ENCODE data around the gene AASS.

Gene AASS

DNA sequence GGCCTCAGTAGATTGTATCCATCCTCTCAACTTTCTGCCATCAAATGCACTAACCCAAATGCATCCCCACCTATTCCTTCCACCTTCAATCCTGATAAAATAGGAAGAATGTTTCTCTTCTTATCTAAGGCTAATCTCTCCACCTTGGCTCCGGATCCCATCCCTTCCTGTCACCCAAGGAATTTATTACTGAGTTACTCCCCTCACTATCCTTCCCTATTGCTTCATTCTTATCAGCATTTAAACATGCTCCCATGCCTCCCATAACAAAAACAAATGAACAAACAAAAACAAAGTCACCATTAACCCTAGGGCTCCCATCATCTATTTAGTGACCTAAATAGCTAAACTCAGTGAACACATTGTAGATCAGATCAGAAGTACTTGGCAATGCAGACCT is 25.3 kb downstream of the AASS start:
- DNase-seq (ENCODE audit: low read depth): no peak

DNA sequence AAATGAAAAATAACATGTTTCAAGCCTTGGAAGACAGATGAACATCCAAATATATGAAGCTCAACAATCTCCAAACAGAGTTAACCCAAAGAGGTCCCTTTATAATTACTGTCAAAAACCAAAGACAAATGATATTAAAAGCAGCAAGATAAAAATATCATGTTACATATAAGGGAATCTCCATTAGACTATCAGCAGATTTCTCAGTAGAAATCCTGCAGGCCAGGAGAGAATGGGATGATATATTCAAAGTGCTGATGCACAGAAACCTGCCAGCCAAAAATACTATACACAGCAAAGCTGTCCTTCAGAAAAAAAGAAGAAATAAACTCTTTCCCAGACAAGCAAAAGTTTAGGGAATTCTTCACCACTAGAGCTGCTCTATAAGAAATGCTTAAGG is 41.0 kb downstream of the AASS start:
- DNase-seq (ENCODE audit: low read depth): no peak

DNA sequence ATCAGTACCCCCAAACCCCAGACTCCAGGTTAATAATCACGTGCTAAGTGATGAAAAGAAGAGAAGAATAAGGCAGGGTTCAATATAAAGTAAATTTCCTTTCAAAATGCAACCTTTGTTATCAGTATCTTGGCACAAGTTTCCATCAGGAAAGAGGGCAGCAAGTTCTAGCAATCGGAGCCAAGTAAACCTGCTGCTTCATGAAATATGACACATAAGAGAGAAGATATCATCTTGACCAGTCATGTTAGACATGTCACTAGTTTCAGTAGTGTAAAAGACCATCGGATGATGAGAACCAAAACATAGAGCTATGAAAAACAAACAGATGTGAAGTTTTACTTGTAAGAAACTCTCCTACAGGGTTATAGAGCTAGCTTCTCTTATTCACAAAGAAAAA is 44.0 kb downstream of the AASS start:
- DNase-seq (ENCODE audit: low read depth): no peak

DNA sequence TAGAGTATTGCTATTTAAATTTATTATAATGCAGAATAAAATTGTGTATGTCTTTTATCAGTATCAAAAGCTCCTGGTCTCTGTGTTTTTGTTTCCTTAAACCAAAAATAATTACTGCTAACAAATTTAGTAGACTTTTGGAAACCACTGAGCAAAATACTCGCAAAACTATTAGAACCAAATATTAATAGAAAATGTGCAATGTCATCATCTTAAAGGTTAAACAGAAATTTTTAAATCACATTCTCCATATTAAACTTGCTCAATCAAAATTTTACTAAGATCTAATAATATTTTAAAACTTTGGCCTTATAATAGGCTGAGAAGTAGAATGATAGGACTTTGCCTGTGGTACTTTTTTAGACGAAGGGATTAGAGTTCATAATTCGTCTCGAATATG is 48.4 kb downstream of the AASS start:
- DNase-seq (ENCODE audit: low read depth): no peak

DNA sequence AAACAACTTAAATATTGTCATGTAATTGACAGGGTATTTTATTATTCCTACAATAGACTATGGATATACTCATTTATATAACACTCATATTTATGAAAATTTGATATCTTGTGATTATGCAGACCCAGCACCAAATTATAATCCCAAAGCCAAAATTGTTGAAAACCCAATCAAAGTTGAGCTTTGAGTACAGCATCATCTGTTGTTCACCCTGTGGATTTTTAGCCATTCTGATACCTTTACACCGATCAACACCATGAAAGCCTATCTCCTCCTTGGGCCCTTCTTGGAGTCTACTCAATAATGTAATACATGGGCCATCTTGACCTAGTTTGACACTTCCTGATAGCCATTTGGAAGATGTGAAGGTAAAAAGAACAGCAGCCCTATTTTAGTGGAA is 49.5 kb downstream of the AASS start:
- no peak for DNase-seq (ENCODE audit: low read depth)

GRCh38 chr7:122092964-122093797 is 50.9 kb downstream of the AASS start:
- peak; percentile 73 for DNase-seq (ENCODE audit: low read depth)

DNA sequence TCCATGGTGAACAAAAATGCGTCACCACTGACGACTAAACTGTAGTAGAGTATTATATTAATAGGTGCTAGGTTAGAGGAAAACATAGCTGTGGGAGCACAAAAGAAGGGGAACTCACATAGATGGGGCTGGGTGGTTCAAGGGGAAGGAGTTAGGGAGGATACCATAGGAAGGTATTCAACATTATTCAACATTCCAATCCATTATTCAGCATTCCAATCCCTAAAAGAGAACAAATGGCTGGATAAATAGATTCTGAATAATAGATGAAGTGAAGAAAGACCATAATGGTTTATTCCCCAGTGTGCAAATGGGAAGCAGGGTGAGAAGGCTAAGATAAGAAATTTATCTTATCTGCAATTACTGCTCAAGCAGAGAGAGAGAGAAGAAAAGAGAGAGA is 61.4 kb downstream of the AASS start:
- DNase-seq (ENCODE audit: low read depth): no peak

DNA sequence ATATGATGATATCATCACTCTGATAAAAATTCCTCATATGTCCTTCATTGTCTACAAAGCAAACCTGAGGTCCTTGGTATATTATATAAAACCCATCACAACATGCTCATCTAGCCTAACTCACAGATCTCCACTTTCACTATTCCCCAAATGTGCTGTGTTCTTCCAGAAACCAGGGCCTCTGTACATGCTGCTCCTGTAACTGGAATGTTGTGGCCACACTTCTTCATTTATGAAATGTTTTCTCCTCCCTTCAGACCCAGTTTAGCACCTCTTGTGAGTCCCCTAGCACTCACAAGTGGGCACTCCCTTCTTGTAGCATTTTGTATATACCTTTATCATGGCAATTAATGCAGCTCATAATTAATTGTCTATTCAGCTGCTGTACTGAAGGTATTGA is 61.9 kb downstream of the AASS start:
- DNase-seq (ENCODE audit: low read depth): no peak

GRCh38 chr7:122073635-122074034 is 70.4 kb downstream of the AASS start:
- DNase-seq (ENCODE audit: low read depth): no peak

- no peak for DNase-seq (ENCODE audit: low read depth)
Observed at GRCh38 chr7:122072924-122073599, 71.0 kb downstream of the AASS start.

- no peak for DNase-seq (ENCODE audit: low read depth)
Observed at GRCh38 chr7:122072272-122072671, 71.8 kb downstream of the AASS start.

DNA sequence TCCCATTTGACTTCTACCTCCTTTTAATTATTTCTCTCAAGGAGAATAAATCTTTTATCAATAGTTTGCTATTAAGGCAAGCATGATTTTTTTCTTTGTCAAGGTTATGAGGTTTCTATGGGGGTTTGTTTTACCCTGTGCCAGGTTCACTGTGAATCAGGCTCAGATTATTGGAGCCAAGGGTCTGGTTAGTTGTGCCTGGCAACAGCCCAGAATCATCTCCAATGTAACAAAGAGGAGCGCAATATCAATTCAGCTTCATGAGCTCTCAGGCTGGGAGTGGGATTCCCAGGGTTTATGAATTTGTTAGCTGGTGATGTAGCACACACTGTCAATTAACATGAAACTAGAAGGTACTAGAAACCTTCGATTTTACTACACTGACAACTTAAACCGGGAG is 73.2 kb downstream of the AASS start:
- DNase-seq (ENCODE audit: low read depth): no peak

- DNase-seq (ENCODE audit: low read depth): no peak
Observed at GRCh38 chr7:122070062-122070461, 74.0 kb downstream of the AASS start.

- no peak for DNase-seq (ENCODE audit: low read depth)
Observed at GRCh38 chr7:122068999-122069398, 75.0 kb downstream of the AASS start.

GRCh38 chr7:122068046-122068445 is 76.0 kb downstream of the AASS start:
- no peak for DNase-seq (ENCODE audit: low read depth)

DNA sequence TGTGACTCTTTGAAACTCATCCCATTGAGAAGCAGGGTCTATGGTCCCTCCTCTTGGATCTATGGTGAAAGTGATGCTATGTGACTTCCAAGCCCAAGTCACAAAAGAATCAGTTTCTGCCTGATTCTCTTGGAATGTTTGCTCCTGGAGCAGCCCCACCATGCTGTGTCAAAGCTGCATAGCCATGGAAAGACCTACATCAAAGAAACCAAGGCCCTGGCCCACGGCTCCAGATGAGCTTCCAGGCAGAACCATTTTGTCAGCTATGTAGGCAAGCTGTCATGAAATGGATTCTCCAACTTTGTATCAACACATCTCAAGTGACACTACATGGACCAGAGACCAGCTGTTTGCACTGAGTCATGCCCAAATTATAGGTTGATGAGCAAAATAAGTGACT is 77.0 kb downstream of the AASS start:
- DNase-seq (ENCODE audit: low read depth): no peak

- DNase-seq (ENCODE audit: low read depth): no peak
Observed at GRCh38 chr7:122064971-122065370, 79.1 kb downstream of the AASS start.

- no peak for DNase-seq (ENCODE audit: low read depth)
Observed at GRCh38 chr7:122063146-122063545, 80.9 kb downstream of the AASS start.

GRCh38 chr7:122059542-122059941 is 84.5 kb downstream of the AASS start:
- DNase-seq (ENCODE audit: low read depth): no peak

- DNase-seq (ENCODE audit: low read depth): no peak
Observed at GRCh38 chr7:122056977-122057376, 87.1 kb downstream of the AASS start.

- DNase-seq (ENCODE audit: low read depth): no peak
Observed at GRCh38 chr7:122055073-122055472, 89.0 kb downstream of the AASS start.

- DNase-seq (ENCODE audit: low read depth): no peak
Observed at GRCh38 chr7:122054393-122054792, 89.7 kb downstream of the AASS start.

- DNase-seq (ENCODE audit: low read depth): no peak
Observed at GRCh38 chr7:122046402-122046801, 97.6 kb downstream of the AASS start.

- no peak for DNase-seq (ENCODE audit: low read depth)
Observed at GRCh38 chr7:122040147-122040546, 103.9 kb downstream of the AASS start.
